ENCODE data around the gene ULK4. TPM values are rescaled to one million over a fixed set of nuclear protein-coding genes. Genes with fewer than 3 reads are reported as not detected.

Gene ULK4
- total RNA-seq, 2 experiments from 2014 or later, result 9.5 to 10.8 TPM

GRCh38 chr3:41222501-41222900 is 739.4 kb downstream of the ULK4 start:
- ChIA-PET POLR2A (interaction anchor here (1.3 kb wide), 1 partner anchor 24 kb away, joined by 6 read pairs; the partner anchor contains the start of gene CTNNB1), CTCF (no interaction called here)

GRCh38 chr3:41222012-41222411 is 739.9 kb downstream of the ULK4 start:
- POLR2A ChIA-PET, result interaction anchor here (1.3 kb wide), 1 partner anchor 23 kb away, joined by 6 read pairs; the partner anchor contains the start of gene CTNNB1
- Mint-ChIP-seq H3K4me1 (ENCODE audit: low read depth) (peaks cover 59% of the 10 kb centered on the region), H3K4me3 (no peak overlapping the region), H3K27ac (peak overlapping the region; percentile 54), H3K36me3 (peaks cover 28% of the 10 kb centered on the region), H3K9me3 (no peaks in the 10 kb centered on the region), H3K27me3 (no peaks in the 10 kb centered on the region)
- no peak for DNase-seq
- intact Hi-C loops (cut with micrococcal nuclease), result no loop called here
- CTCF ChIA-PET, result no interaction called here

More at GRCh38 chr3:41222501-41222900, 739.4 kb downstream of the ULK4 start:
- Mint-ChIP-seq H3K27me3 (no peaks in the 10 kb centered on the region), H3K36me3 (peaks cover 28% of the 10 kb centered on the region), H3K4me1 (ENCODE audit: low read depth) (peaks cover 57% of the 10 kb centered on the region), H3K9me3 (no peaks in the 10 kb centered on the region), H3K4me3 (no peak overlapping the region), H3K27ac (peak overlapping the region; percentile 38)
- intact Hi-C loops (cut with micrococcal nuclease), result no loop called here
- DNase-seq, result no peak

- Mint-ChIP-seq H3K27me3 (no peaks in the 10 kb centered on the region), H3K36me3 (peaks cover 19% of the 10 kb centered on the region), H3K9me3 (no peaks in the 10 kb centered on the region), H3K27ac (peak overlapping the region; percentile 2), H3K4me1 (ENCODE audit: low read depth) (peaks cover 61% of the 10 kb centered on the region), H3K4me3 (no peak overlapping the region)
- POLR2A ChIA-PET, result no interaction called here
- no peak for DNase-seq
- intact Hi-C loops (cut with micrococcal nuclease), result no loop called here
- CTCF ChIA-PET, result no interaction called here
These were observed 740.8 kb downstream of the ULK4 start for GRCh38 chr3:41220906-41221677.

GRCh38 chr3:41219424-41219823 is 742.5 kb downstream of the ULK4 start:
- intact Hi-C loops (cut with micrococcal nuclease), result no loop called here
- no peaks in the 10 kb centered on the region for H3K9me3 Mint-ChIP-seq
- H3K27me3 Mint-ChIP-seq, result no peaks in the 10 kb centered on the region
- no peak for DNase-seq
- H3K4me3 Mint-ChIP-seq, result no peak overlapping the region
- ChIA-PET CTCF (no interaction called here), POLR2A (no interaction called here)
- peaks cover 72% of the 10 kb centered on the region for H3K4me1 Mint-ChIP-seq (ENCODE audit: low read depth)
- peaks cover 2% of the 10 kb centered on the region for H3K36me3 Mint-ChIP-seq
- no peak overlapping the region for H3K27ac Mint-ChIP-seq

GRCh38 chr3:41216993-41217392 is 744.9 kb downstream of the ULK4 start:
- H3K27ac Mint-ChIP-seq, result peak overlapping the region; percentile 13
- ChIA-PET POLR2A (interaction anchor here (1.0 kb wide), 1 partner anchor 16 kb away, joined by 3 read pairs; no protein-coding TSS in a partner anchor), CTCF (no interaction called here)
- no peak overlapping the region for H3K4me3 Mint-ChIP-seq
- no peak for DNase-seq
- peaks cover 87% of the 10 kb centered on the region for H3K4me1 Mint-ChIP-seq (ENCODE audit: low read depth)
- no peaks in the 10 kb centered on the region for H3K9me3 Mint-ChIP-seq
- no peaks in the 10 kb centered on the region for H3K36me3 Mint-ChIP-seq
- H3K27me3 Mint-ChIP-seq, result no peaks in the 10 kb centered on the region
- intact Hi-C loops (cut with micrococcal nuclease), result no loop called here

- ChIA-PET POLR2A (interaction anchor here (2.1 kb wide), 1 partner anchor 17 kb away, joined by 9 read pairs; the partner anchor contains the start of gene CTNNB1), CTCF (no interaction called here)
- Mint-ChIP-seq H3K27ac (no peak overlapping the region), H3K36me3 (no peaks in the 10 kb centered on the region), H3K4me1 (ENCODE audit: low read depth) (peaks cover 87% of the 10 kb centered on the region), H3K9me3 (no peaks in the 10 kb centered on the region), H3K27me3 (no peaks in the 10 kb centered on the region), H3K4me3 (no peak overlapping the region)
- DNase-seq, result no peak
- intact Hi-C loops (cut with micrococcal nuclease), result no loop called here
These were observed 745.5 kb downstream of the ULK4 start for GRCh38 chr3:41216422-41216821.

GRCh38 chr3:41213588-41213987 is 748.3 kb downstream of the ULK4 start:
- H3K4me1 Mint-ChIP-seq (ENCODE audit: low read depth), result peaks cover 77% of the 10 kb centered on the region
- DNase-seq, result no peak
- H3K36me3 Mint-ChIP-seq, result peaks cover 5% of the 10 kb centered on the region
- no peak overlapping the region for H3K4me3 Mint-ChIP-seq
- no peaks in the 10 kb centered on the region for H3K9me3 Mint-ChIP-seq
- ChIA-PET CTCF (interaction anchor here (0.8 to 1.3 kb wide), 3 partner anchors 11 to 977 kb away, joined by 3 to 6 read pairs (median 3); partner anchors contain the start of gene CTNNB1), POLR2A (interaction anchor here (1.3 to 2.2 kb wide), 2 partner anchors 9 to 15 kb away, joined by 3 to 10 read pairs; partner anchors contain the start of gene CTNNB1)
- H3K27ac Mint-ChIP-seq, result no peak overlapping the region
- H3K27me3 Mint-ChIP-seq, result no peaks in the 10 kb centered on the region
- intact Hi-C loops (cut with micrococcal nuclease), result no loop called here

GRCh38 chr3:41212088-41212487 is 749.8 kb downstream of the ULK4 start:
- peaks cover 80% of the 10 kb centered on the region for H3K4me1 Mint-ChIP-seq (ENCODE audit: low read depth)
- H3K27ac Mint-ChIP-seq, result no peak overlapping the region
- DNase-seq, result no peak
- H3K4me3 Mint-ChIP-seq, result no peak overlapping the region
- intact Hi-C loops (cut with micrococcal nuclease), result no loop called here
- H3K36me3 Mint-ChIP-seq, result peaks cover 5% of the 10 kb centered on the region
- ChIA-PET POLR2A (interaction anchor here (2.2 kb wide), 1 partner anchor 13 kb away, joined by 10 read pairs; the partner anchor contains the start of gene CTNNB1), CTCF (no interaction called here)
- no peaks in the 10 kb centered on the region for H3K9me3 Mint-ChIP-seq
- H3K27me3 Mint-ChIP-seq, result no peaks in the 10 kb centered on the region

GRCh38 chr3:41210966-41211365 is 750.9 kb downstream of the ULK4 start:
- CTCF ChIA-PET, result interaction anchor here (0.7 kb wide), 1 partner anchor 176 kb away, joined by 3 read pairs; no protein-coding TSS in a partner anchor
- peaks cover 81% of the 10 kb centered on the region for H3K4me1 Mint-ChIP-seq (ENCODE audit: low read depth)

GRCh38 chr3:41209646-41210045 is 752.3 kb downstream of the ULK4 start:
- CTCF ChIA-PET, result interaction anchor here (1.2 kb wide), 1 partner anchor 10 kb away, joined by 3 read pairs; the partner anchor contains the start of gene CTNNB1

More at GRCh38 chr3:41210966-41211365, 750.9 kb downstream of the ULK4 start:
- Mint-ChIP-seq H3K4me3 (no peak overlapping the region), H3K36me3 (peaks cover 5% of the 10 kb centered on the region), H3K27me3 (no peaks in the 10 kb centered on the region), H3K27ac (no peak overlapping the region), H3K9me3 (no peaks in the 10 kb centered on the region)
- intact Hi-C loops (cut with micrococcal nuclease), result no loop called here
- no peak for DNase-seq
- POLR2A ChIA-PET, result interaction anchor here (0.7 to 1.0 kb wide), 2 partner anchors 12 to 645 kb away, joined by 3 read pairs; partner anchors contain the start of gene CTNNB1

GRCh38 chr3:41208507-41209220 is 753.2 kb downstream of the ULK4 start:
- Mint-ChIP-seq H3K36me3 (peaks cover 5% of the 10 kb centered on the region), H3K27ac (no peak overlapping the region), H3K4me1 (ENCODE audit: low read depth) (peaks cover 82% of the 10 kb centered on the region), H3K27me3 (no peaks in the 10 kb centered on the region), H3K4me3 (no peak overlapping the region), H3K9me3 (no peaks in the 10 kb centered on the region)
- CTCF ChIA-PET, result interaction anchor here (1.2 kb wide), 1 partner anchor 9 kb away, joined by 3 read pairs; the partner anchor contains the start of gene CTNNB1
- no peak for DNase-seq
- POLR2A ChIA-PET, result interaction anchor here (0.7 to 1.8 kb wide), 3 partner anchors 8 to 16 kb away, joined by 3 to 7 read pairs (median 3); partner anchors contain the start of gene CTNNB1
- intact Hi-C loops (cut with micrococcal nuclease), result loop anchor here (10.0 kb wide), 1 partner anchor 754 kb away; the partner anchor contains the start of gene RPL14

More at GRCh38 chr3:41209646-41210045, 752.3 kb downstream of the ULK4 start:
- intact Hi-C loops (cut with micrococcal nuclease), result loop anchor here (10.0 kb wide), 1 partner anchor 755 kb away; the partner anchor contains the start of gene RPL14
- H3K9me3 Mint-ChIP-seq, result no peaks in the 10 kb centered on the region
- H3K36me3 Mint-ChIP-seq, result peaks cover 5% of the 10 kb centered on the region
- H3K4me3 Mint-ChIP-seq, result no peak overlapping the region
- no peak for DNase-seq
- no peak overlapping the region for H3K27ac Mint-ChIP-seq
- H3K4me1 Mint-ChIP-seq (ENCODE audit: low read depth), result peaks cover 82% of the 10 kb centered on the region
- POLR2A ChIA-PET, result interaction anchor here (1.0 to 1.1 kb wide), 2 partner anchors 9 to 10 kb away, joined by 3 to 4 read pairs; partner anchors contain the start of gene CTNNB1
- no peaks in the 10 kb centered on the region for H3K27me3 Mint-ChIP-seq

Data from activated CD4-positive, alpha-beta memory T cell treated with anti-CD3 and anti-CD28 coated beads for 36 hours (primary cell).